ENCODE measurements around the gene PDE2A.

PDE2A gene

GRCh38 chr11:72655014-72655413 lies 19.2 kb downstream of the PDE2A start:
- DNase-seq = no peak

GRCh38 chr11:72653649-72654048 lies 20.6 kb downstream of the PDE2A start:
- DNase-seq = no peak

GRCh38 chr11:72652873-72653630 lies 21.2 kb downstream of the PDE2A start:
- no peak for DNase-seq

- DNase-seq = no peak
Observed at GRCh38 chr11:72652133-72652532, 22.1 kb downstream of the PDE2A start.

GRCh38 chr11:72649215-72649976 lies 24.8 kb downstream of the PDE2A start:
- DNase-seq = no peak

- no peak for DNase-seq
Observed at GRCh38 chr11:72648384-72649136, 25.7 kb downstream of the PDE2A start.

- no peak for DNase-seq
Observed at GRCh38 chr11:72647882-72648281, 26.3 kb downstream of the PDE2A start.

GRCh38 chr11:72646472-72646871 lies 27.8 kb downstream of the PDE2A start:
- no peak for DNase-seq

GRCh38 chr11:72646024-72646423 lies 28.2 kb downstream of the PDE2A start:
- DNase-seq = no peak

- no peak for DNase-seq
Observed at GRCh38 chr11:72643547-72643946, 30.7 kb downstream of the PDE2A start.

- DNase-seq = no peak
Observed at GRCh38 chr11:72642884-72643522, 31.2 kb downstream of the PDE2A start.

- no peak for DNase-seq
Observed at GRCh38 chr11:72642043-72642883, 32.0 kb downstream of the PDE2A start.

GRCh38 chr11:72641522-72642042 lies 32.6 kb downstream of the PDE2A start:
- no peak for DNase-seq

- no peak for DNase-seq
Observed at GRCh38 chr11:72639502-72640375, 34.5 kb downstream of the PDE2A start.

GRCh38 chr11:72637926-72638325 lies 36.3 kb downstream of the PDE2A start:
- DNase-seq = no peak

GRCh38 chr11:72637198-72637597 lies 37.0 kb downstream of the PDE2A start:
- no peak for DNase-seq

- no peak for DNase-seq
Observed at GRCh38 chr11:72636376-72636775, 37.8 kb downstream of the PDE2A start.

GRCh38 chr11:72635933-72636332 lies 38.3 kb downstream of the PDE2A start:
- no peak for DNase-seq

- no peak for DNase-seq
Observed at GRCh38 chr11:72635309-72635915, 38.8 kb downstream of the PDE2A start.

GRCh38 chr11:72634472-72635095 lies 39.6 kb downstream of the PDE2A start:
- DNase-seq = no peak
